ENCODE measurements around the gene PAX5. TPM values are rescaled to one million over a fixed set of nuclear protein-coding genes. Genes with fewer than 3 reads are reported as not detected.

The PAX5 gene
- polyA plus RNA-seq, 2 of the 4 experiments (the other 2 are of a cell fraction): not detected

DNA sequence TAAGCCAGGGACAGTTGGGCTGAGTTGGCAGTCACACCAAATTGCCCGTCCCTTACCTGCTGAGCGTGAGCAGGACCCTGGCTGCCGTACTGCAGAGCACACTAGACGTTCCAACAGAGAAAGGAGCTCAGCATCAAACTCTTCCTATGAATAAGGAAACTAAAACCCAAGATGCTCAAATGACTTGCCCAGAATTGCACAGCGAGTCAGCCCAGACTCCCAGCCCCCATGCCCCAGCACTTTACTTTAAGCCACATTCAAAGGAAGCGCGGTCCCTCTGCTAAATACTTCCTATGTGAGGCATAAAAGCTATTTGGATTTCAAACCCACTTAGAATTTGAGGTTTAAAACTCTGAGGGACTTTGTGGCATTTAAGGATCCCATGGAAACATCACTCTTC lies 23.9 kb downstream of the PAX5 start (continued):
- TF ChIP-seq, protein P1, sequence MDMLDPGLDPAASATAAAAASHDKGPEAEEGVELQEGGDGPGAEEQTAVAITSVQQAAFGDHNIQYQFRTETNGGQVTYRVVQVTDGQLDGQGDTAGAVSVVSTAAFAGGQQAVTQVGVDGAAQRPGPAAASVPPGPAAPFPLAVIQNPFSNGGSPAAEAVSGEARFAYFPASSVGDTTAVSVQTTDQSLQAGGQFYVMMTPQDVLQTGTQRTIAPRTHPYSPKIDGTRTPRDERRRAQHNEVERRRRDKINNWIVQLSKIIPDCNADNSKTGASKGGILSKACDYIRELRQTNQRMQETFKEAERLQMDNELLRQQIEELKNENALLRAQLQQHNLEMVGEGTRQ (IDR thresholded peaks at IDR 0.05): no peak
- TF ChIP-seq CEBPB (IDR thresholded peaks at IDR 0.05): no peak

DNA sequence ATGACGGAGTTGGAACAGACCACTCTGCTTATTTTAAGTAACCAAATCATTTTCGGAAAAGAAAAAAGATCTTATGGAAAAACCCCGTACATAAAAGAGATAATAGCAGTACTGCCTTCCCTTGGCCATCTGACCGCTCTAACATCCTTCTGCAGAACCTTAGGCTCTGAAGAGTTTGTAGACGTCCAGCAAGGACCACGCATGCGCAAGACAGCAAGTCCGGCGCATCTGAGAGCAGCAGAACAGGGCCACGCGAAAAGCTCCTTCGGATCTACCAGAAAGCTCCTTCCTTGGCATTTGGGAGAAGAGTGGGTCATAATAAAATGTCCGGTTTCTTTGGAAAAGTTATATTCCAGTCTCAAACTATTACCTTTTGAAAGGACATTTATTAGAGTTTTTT lies 26.8 kb downstream of the PAX5 start:
- H3K27ac ChIP-seq: no peak overlapping the region
- no peak overlapping the region for H3K4me3 ChIP-seq
- CTCF ChIA-PET: interaction anchor here (1.6 to 7.3 kb wide), 2 partner anchors 10 to 435 kb away, joined by 3 to 59 read pairs; no protein-coding TSS in a partner anchor
- H3K4me1 ChIP-seq: no peaks in the 10 kb centered on the region
- H3K4me2 ChIP-seq: no peak overlapping the region
- TF ChIP-seq, protein P2, sequence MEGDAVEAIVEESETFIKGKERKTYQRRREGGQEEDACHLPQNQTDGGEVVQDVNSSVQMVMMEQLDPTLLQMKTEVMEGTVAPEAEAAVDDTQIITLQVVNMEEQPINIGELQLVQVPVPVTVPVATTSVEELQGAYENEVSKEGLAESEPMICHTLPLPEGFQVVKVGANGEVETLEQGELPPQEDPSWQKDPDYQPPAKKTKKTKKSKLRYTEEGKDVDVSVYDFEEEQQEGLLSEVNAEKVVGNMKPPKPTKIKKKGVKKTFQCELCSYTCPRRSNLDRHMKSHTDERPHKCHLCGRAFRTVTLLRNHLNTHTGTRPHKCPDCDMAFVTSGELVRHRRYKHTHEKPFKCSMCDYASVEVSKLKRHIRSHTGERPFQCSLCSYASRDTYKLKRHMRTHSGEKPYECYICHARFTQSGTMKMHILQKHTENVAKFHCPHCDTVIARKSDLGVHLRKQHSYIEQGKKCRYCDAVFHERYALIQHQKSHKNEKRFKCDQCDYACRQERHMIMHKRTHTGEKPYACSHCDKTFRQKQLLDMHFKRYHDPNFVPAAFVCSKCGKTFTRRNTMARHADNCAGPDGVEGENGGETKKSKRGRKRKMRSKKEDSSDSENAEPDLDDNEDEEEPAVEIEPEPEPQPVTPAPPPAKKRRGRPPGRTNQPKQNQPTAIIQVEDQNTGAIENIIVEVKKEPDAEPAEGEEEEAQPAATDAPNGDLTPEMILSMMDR (IDR thresholded peaks at IDR 0.05): no peak
- TF ChIP-seq, protein P3, sequence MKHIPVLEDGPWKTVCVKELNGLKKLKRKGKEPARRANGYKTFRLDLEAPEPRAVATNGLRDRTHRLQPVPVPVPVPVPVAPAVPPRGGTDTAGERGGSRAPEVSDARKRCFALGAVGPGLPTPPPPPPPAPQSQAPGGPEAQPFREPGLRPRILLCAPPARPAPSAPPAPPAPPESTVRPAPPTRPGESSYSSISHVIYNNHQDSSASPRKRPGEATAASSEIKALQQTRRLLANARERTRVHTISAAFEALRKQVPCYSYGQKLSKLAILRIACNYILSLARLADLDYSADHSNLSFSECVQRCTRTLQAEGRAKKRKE (CRISPR knock-in tag; IDR thresholded peaks at IDR 0.05; ENCODE audit: low read depth): no peak
- TF ChIP-seq, protein P4, sequence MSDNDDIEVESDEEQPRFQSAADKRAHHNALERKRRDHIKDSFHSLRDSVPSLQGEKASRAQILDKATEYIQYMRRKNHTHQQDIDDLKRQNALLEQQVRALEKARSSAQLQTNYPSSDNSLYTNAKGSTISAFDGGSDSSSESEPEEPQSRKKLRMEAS (IDR thresholded peaks at IDR 0.05): no peak
- no peak for TF ChIP-seq KDM1A (IDR thresholded peaks at IDR 0.05; ENCODE audit: low read depth)
- H3K9me3 ChIP-seq: no peaks in the 10 kb centered on the region
- FAIRE-seq (no peak), ATAC-seq (no peak), DNase-seq (ENCODE audit: low read depth in 1 of 2, low spot score in 1 of 2) (no peak)
- WGBS (ENCODE audit: missing lambda C conversion rate): 60% methylated on average over 13 of the region's 13 CpGs
- POLR2A ChIA-PET: no interaction called here

DNA sequence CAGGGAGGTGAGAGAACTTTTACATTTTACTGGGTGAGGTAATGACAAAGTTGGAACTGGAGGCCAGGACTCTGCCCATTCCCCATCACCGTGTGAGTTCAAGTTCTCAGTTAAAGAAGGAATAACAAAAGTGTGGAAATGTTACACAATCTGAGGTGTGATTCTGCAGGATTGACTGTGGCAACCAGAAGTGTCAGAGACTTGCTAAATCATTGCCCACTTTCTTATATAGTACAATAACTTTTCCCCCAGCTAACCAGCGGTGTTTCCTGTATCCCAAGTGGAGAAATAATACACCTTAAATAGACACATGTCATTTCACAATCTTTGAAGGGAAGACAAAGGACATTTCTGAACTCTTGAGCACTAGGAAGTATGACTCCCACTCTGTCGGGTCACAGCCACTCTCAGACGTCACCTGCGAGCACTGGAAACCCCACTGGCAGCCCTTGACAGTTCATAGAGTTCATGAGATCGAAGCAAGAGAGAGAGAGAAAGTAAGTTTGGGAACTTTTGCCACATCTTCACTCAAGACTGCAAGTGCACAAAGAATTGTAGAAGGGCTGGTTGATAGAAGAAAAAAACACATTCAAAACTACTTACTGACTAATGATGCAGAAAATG lies 28.4 kb downstream of the PAX5 start:
- CTCF ChIA-PET: interaction anchor here (0.9 to 7.3 kb wide), 4 partner anchors 8 to 151 kb away, joined by 3 to 59 read pairs (median 3); no protein-coding TSS in a partner anchor
- Histone ChIP-seq H3K9me3 (no peaks in the 10 kb centered on the region), H3K4me1 (no peaks in the 10 kb centered on the region), H3K4me2 (no peak overlapping the region), H3K27ac (no peak overlapping the region), H3K4me3 (no peak overlapping the region)
- no peak for FAIRE-seq
- whole genome bisulfite sequencing (ENCODE audit: missing lambda C conversion rate): 17% methylated on average over 6 of the region's 6 CpGs
- no peak for ATAC-seq
- DNase-seq (ENCODE audit: low read depth in 1 of 2, low spot score in 1 of 2): no peak
- TF ChIP-seq HOXB13 (CRISPR knock-in tag; IDR thresholded peaks at IDR 0.05; ENCODE audit: low read depth): no peak
- TF ChIP-seq JUN (IDR thresholded peaks at IDR 0.05): no peak
- no peak for TF ChIP-seq CBX8 (IDR thresholded peaks at IDR 0.05)
- no peak for TF ChIP-seq POLR2AphosphoS2 (conservative IDR thresholded peaks at IDR 0.05; ENCODE audit: low read length)
- TF ChIP-seq, protein P5, sequence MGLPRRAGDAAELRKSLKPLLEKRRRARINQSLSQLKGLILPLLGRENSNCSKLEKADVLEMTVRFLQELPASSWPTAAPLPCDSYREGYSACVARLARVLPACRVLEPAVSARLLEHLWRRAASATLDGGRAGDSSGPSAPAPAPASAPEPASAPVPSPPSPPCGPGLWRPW (IDR thresholded peaks at IDR 0.05): no peak
- no peak for TF ChIP-seq JUNB (IDR thresholded peaks at IDR 0.05)
- POLR2A ChIA-PET: no interaction called here

DNA sequence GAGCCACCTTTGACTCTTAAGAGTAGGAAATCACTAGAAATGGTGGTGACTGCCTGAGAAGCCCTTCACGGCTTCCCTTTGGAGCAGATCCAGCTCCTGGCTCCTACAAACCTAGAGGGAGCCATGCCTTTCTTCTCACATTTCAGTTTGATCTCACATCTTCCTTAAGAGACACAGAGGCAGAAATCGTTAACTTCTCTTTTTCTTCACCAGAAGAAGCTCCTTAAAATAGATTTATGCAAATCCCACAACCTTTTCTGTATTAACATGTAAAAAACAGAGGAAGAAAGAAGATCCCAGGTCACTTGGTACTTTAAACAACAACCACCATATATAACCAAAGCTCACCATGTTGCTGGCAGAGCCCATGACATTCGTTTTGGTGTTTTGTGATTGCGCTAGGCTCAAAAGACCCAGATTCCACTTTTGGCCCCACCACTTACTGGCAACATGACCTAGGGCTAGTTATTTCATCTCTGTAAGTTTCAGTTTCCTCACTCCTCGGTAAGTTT lies 29.6 kb downstream of the PAX5 start:
- CTCF ChIA-PET: interaction anchor here (1.1 to 7.3 kb wide), 4 partner anchors 7 to 131 kb away, joined by 3 to 59 read pairs (median 8); no protein-coding TSS in a partner anchor
- DNase-seq (ENCODE audit: low read depth in 1 of 2, low spot score in 1 of 2) (no peak), ATAC-seq (no peak), FAIRE-seq (no peak)
- Histone ChIP-seq H3K4me1 (no peaks in the 10 kb centered on the region), H3K4me2 (no peak overlapping the region), H3K27ac (no peak overlapping the region), H3K9me3 (no peaks in the 10 kb centered on the region), H3K4me3 (no peak overlapping the region)
- POLR2A ChIA-PET: no interaction called here
- WGBS (ENCODE audit: missing lambda C conversion rate): 33% methylated on average over 5 of the region's 5 CpGs
- TF ChIP-seq TFCP2L1 (CRISPR knock-in tag; IDR thresholded peaks at IDR 0.05): no peak
- TF ChIP-seq, protein P6, sequence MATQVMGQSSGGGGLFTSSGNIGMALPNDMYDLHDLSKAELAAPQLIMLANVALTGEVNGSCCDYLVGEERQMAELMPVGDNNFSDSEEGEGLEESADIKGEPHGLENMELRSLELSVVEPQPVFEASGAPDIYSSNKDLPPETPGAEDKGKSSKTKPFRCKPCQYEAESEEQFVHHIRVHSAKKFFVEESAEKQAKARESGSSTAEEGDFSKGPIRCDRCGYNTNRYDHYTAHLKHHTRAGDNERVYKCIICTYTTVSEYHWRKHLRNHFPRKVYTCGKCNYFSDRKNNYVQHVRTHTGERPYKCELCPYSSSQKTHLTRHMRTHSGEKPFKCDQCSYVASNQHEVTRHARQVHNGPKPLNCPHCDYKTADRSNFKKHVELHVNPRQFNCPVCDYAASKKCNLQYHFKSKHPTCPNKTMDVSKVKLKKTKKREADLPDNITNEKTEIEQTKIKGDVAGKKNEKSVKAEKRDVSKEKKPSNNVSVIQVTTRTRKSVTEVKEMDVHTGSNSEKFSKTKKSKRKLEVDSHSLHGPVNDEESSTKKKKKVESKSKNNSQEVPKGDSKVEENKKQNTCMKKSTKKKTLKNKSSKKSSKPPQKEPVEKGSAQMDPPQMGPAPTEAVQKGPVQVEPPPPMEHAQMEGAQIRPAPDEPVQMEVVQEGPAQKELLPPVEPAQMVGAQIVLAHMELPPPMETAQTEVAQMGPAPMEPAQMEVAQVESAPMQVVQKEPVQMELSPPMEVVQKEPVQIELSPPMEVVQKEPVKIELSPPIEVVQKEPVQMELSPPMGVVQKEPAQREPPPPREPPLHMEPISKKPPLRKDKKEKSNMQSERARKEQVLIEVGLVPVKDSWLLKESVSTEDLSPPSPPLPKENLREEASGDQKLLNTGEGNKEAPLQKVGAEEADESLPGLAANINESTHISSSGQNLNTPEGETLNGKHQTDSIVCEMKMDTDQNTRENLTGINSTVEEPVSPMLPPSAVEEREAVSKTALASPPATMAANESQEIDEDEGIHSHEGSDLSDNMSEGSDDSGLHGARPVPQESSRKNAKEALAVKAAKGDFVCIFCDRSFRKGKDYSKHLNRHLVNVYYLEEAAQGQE (IDR thresholded peaks at IDR 0.05): no peak
- TF ChIP-seq EHMT2 (IDR thresholded peaks at IDR 0.05; ENCODE audit: low read depth): no peak
- TF ChIP-seq HDAC2 (IDR thresholded peaks at IDR 0.05): no peak
- no peak for TF ChIP-seq RARB (CRISPR knock-in tag; IDR thresholded peaks at IDR 0.05)
- TF ChIP-seq HOXB5 (CRISPR knock-in tag; IDR thresholded peaks at IDR 0.05): no peak
- no peak for TF ChIP-seq ZFP36 (IDR thresholded peaks at IDR 0.05; ENCODE audit: borderline replicate concordance, partially characterized antibody)
- no peak for TF ChIP-seq FOSL2 (IDR thresholded peaks at IDR 0.05)
- TF ChIP-seq FOSL2 (CRISPR knock-in tag; IDR thresholded peaks at IDR 0.05): no peak
- no peak for TF ChIP-seq ZNF302 (CRISPR knock-in tag; IDR thresholded peaks at IDR 0.05)
- no peak for TF ChIP-seq CEBPB (IDR thresholded peaks at IDR 0.05)
- no peak for TF ChIP-seq CHD2 (IDR thresholded peaks at IDR 0.05; ENCODE audit: low read length, partially characterized antibody)

Measured in A549 (cell line).